ENCODE measurements around the gene ZSWIM9.

- TF ChIP-seq CTCF (IDR thresholded peaks at IDR 0.05): no peak
- TF ChIP-seq EP300 (IDR thresholded peaks at IDR 0.05): no peak
- no peak for TF ChIP-seq POLR2A (IDR thresholded peaks at IDR 0.05)
Measured at GRCh38 chr19:48190885-48191284, 20.4 kb downstream of the ZSWIM9 start.
